Stomach smooth muscle (tissue), 2 donors: ENCODE data around the gene NUP155.
"Not testable (repeated sequence)": the region's sequence is repeated elsewhere in the genome, so short reads cannot be mapped to it uniquely, and the experiment has no call there.

ENCODE experiments used
- H3K27ac ChIP-seq: one replicate; pipeline ENCODE4 v1.7.0; 2013; ENCODE audit warnings: mild to moderate bottlenecking, low read length, inconsistent platforms
- H3K27me3 ChIP-seq, 2 donors: one replicate each; pipeline ENCODE4 v1.7.0; 2013; ENCODE audit warnings: low read length in 2 of 2; ENCODE audit not compliant: insufficient read depth in 2 of 2, control insufficient read depth in 1 of 2
- H3K36me3 ChIP-seq, 2 donors: one replicate each; pipeline ENCODE4 v1.7.0; 2013; ENCODE audit warnings: low read length in 2 of 2; ENCODE audit not compliant: control insufficient read depth in 2 of 2, insufficient read depth in 2 of 2
- H3K4me1 ChIP-seq: one replicate; pipeline ENCODE4 v1.7.0; 2013; ENCODE audit warnings: low read length; ENCODE audit not compliant: control insufficient read depth, insufficient read depth
- H3K4me3 ChIP-seq, 2 donors: one replicate each; pipeline ENCODE4 v1.7.0; 2013; ENCODE audit warnings: low read length in 2 of 2
- H3K9ac ChIP-seq, 2 donors: one replicate each; pipeline ENCODE4 v1.7.0; 2013; ENCODE audit warnings: low read length in 2 of 2, mild to moderate bottlenecking in 1 of 2
- H3K9me3 ChIP-seq, 2 donors: one replicate each; pipeline ENCODE4 v1.7.0; 2013; ENCODE audit warnings: low read length in 2 of 2; ENCODE audit not compliant: control insufficient read depth in 2 of 2
- donor health status: healthy.
- donor health status: Pancreatic carcinoma.

Gene NUP155

DNA sequence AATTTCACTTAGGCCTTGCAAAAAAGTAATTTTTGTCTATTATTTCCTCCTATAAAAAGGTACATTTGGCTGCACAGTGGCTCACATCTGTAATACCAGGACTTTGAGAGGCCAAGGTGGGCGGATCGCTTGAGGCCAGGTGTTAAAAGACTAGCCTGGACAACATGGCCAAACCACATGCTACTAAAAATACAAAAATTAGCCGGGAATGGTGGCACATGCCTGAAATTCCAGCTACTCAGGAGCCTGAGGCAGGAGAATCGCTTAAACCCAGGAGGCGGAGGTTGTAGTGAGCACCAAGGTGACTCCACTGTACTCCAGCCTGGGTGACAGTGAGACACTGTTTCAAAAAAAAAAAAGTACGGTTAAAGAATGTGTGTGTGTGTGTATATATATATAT lies 15.7 kb downstream of the NUP155 start:
- Histone ChIP-seq H3K27ac (no peak overlapping the region), H3K36me3 (peaks cover 22 to 30% of the 10 kb centered on the region in 2 donors), H3K9me3 (no peaks in the 10 kb centered on the region), H3K27me3 (no peaks in the 10 kb centered on the region), H3K4me3 (no peak overlapping the region), H3K4me1 (no peaks in the 10 kb centered on the region), H3K9ac (no peak overlapping the region)

DNA sequence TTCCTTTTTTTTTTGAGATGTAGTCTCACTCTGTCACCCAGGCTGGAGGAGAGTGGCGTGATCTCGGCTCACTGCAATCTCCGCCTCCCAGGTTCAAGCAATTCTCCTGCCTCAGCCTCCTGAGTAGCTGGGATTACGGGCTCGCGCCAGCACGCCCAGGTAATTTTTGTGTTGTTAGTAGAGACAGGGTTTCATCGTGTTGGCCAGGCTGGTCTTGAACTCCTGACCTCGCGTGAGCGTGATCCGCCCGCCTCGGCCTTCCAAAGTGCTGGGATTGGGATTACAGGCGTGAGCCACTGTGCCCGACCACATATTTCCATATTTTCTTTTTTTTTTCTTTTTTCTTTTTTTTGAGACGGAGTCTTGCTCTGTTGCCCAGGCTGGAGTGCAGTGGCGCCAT lies 28.2 kb downstream of the NUP155 start:
- H3K4me1 ChIP-seq, H3K27ac ChIP-seq, H3K9me3 ChIP-seq, H3K27me3 ChIP-seq, H3K9ac ChIP-seq, H3K4me3 ChIP-seq: not testable (repeated sequence)
- peaks cover 17% of the 10 kb centered on the region in 2 donors for H3K36me3 ChIP-seq

DNA sequence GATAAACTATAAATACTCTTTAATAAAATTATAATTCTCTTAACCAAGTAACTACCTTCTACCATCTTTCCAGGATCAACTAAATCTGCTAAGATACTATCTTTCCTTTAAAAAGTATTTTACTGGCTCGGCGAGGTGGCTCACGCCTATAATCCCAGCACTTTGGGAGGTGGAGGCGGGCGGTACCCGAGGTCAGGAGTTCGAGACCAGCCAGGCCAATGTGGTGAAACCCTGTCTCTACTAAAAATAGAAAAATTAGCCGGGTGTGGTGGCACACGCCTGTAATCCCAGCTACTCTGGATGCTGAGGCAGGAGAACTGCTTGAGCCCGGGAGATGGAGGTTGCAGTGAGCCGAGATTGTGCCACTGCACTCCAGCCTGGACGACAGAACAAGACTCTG lies 36.2 kb downstream of the NUP155 start:
- H3K36me3 ChIP-seq: peaks cover 22 to 29% of the 10 kb centered on the region in 2 donors
- not testable (repeated sequence) for H3K4me3 ChIP-seq, H3K9me3 ChIP-seq, H3K4me1 ChIP-seq, H3K27ac ChIP-seq, H3K27me3 ChIP-seq, H3K9ac ChIP-seq

DNA sequence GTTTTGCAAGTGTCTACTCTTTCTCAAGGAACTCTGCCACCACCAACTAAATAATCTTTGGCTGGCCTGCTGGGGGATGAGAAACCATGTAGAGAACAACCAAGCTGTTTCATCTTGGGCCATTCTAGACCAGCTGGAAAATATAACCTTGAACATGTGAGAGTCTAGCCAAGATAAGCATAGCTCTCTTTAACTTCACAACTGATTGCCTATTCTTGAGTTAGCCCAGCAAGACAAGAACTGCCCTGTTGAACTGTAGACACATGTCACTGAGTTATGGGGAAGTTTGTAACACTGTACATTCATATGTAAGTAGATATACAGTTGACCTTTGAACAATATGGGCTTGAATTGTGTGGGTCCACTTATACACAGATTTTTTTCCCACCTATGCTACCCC lies 44.4 kb downstream of the NUP155 start:
- Histone ChIP-seq H3K4me1 (no peaks in the 10 kb centered on the region), H3K9me3 (no peaks in the 10 kb centered on the region), H3K9ac (no peak overlapping the region), H3K27ac (no peak overlapping the region), H3K27me3 (no peaks in the 10 kb centered on the region), H3K4me3 (no peak overlapping the region), H3K36me3 (peaks cover 31 to 38% of the 10 kb centered on the region in 2 donors)

DNA sequence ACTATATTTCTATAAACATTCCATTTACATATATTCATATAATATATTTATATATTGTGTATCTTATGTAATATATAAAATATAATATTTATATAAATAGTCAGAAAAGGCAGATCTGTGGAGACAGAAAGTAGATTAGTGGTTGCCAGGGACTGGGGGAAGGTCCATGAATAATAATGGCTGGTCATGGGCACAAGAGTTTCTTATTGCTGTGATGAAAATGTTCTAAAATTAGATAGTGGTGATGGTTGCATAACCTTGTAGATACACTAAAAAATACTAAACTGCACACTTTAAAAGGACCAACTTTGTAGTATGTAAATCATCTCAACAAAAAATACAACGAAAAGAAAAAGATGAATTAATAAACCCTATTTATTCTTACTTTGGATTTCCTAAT lies 47.3 kb downstream of the NUP155 start:
- no peak overlapping the region for H3K27ac ChIP-seq
- no peaks in the 10 kb centered on the region for H3K27me3 ChIP-seq
- H3K9ac ChIP-seq: no peak overlapping the region
- peaks cover 32 to 34% of the 10 kb centered on the region in 2 donors for H3K36me3 ChIP-seq
- H3K4me3 ChIP-seq: no peak overlapping the region
- no peaks in the 10 kb centered on the region for H3K9me3 ChIP-seq
- H3K4me1 ChIP-seq: no peaks in the 10 kb centered on the region

DNA sequence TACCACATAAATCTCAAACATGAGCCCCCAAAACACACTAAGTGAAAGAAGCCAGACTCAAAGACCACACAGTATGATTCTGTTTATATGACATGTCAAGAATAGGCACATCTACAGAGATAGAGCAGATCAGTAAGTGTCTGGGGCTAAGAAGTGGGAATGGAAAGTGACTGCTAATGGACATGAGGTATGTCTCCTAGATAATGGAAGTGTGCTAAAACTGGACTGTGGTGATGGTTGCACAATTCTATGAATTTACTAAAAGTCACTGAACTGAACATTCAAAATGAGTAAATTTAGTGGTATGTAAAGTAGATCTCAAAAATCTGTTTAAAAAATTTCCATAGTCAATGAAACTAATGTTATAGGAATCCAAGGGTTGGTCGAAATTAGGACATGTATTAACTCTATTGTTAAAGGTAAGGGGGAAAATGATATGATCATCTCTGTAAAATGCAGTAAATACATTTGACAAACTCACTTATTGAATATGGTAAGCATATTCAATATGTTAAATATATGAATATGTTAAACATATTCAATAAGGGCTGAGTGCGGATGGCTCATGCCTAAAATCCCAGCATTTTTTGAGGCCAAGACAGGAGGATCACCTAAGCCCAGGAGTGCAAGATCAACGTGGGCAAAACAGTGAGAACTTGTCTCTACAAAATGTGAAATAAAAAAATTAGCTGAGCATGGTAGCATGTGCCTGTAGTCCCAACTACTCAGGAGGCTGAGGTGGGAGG lies 51.7 kb downstream of the NUP155 start:
- no peak overlapping the region for H3K27ac ChIP-seq
- H3K4me3 ChIP-seq: no peak overlapping the region
- no peaks in the 10 kb centered on the region for H3K4me1 ChIP-seq
- peaks cover 20 to 23% of the 10 kb centered on the region in 2 donors for H3K36me3 ChIP-seq
- H3K27me3 ChIP-seq: no peaks in the 10 kb centered on the region
- no peaks in the 10 kb centered on the region for H3K9me3 ChIP-seq
- H3K9ac ChIP-seq: no peak overlapping the region

DNA sequence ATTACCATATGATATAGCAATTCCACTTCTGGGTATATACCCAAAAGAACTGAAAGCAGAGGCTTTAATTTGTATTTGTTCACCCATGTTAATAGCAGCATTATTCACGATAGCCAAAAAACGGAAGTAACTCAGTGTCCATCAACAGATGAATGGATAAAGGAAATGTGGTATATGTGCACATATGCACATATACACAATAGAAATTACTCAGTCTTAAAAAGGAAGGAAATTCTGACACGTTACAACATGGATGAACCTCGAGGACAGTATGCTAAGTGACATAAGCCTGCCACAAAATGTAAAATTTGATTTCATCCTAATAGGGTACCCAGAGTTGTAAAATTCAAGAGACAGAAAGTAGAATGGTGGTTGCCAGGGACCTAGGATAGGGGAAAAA lies 54.9 kb downstream of the NUP155 start:
- Histone ChIP-seq H3K27me3 (no peaks in the 10 kb centered on the region), H3K4me3 (no peak overlapping the region), H3K27ac (no peak overlapping the region), H3K9me3 (no peaks in the 10 kb centered on the region), H3K36me3 (peaks cover 29% of the 10 kb centered on the region in 2 donors), H3K4me1 (no peaks in the 10 kb centered on the region), H3K9ac (no peak overlapping the region)

DNA sequence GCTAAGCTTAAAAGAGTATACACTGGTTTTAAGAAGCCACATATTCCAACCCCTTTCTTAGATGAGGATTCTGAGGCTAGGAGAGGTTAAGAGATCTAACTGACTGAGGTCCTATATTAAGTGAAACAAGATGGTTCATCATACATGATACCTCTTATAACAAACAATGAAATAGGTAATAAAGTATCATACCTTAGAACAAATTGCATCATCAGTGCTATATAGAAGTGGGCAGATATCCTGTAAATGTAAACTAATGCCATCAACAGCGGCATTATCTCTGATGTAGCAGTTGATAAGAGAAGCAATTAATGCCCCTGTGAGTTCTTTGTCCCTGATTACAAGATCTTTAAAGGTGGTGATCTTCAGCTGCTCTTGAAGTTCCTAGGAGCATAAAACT lies 60.5 kb downstream of the NUP155 start:
- Histone ChIP-seq H3K36me3 (peaks cover 21 to 23% of the 10 kb centered on the region in 2 donors), H3K27ac (no peak overlapping the region), H3K9ac (no peak overlapping the region), H3K4me3 (no peak overlapping the region), H3K9me3 (no peaks in the 10 kb centered on the region), H3K4me1 (no peaks in the 10 kb centered on the region), H3K27me3 (no peaks in the 10 kb centered on the region)

DNA sequence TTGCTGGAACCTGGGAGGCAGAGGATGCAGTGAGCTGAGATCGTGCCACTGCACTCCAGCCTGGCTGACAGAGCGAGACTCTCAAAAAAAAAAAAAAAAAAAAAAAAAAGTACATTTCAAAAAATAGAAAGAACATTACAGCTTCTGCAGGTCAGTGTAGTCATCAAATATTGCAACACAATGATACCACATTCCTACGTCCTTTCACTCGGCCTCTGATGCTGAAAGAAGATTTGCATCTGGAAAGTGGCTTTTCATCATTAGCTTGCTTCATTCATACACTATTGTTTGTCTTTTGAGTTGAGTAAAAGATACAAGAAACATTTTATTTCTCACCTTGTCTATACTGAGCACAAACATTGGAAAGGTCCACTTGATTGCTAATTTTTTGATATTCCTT lies 62.1 kb downstream of the NUP155 start:
- Histone ChIP-seq H3K4me1 (no peaks in the 10 kb centered on the region), H3K27ac (no peak overlapping the region), H3K36me3 (peaks cover 31% of the 10 kb centered on the region in 2 donors), H3K27me3 (no peaks in the 10 kb centered on the region), H3K4me3 (no peak overlapping the region), H3K9me3 (no peaks in the 10 kb centered on the region), H3K9ac (no peak overlapping the region)

DNA sequence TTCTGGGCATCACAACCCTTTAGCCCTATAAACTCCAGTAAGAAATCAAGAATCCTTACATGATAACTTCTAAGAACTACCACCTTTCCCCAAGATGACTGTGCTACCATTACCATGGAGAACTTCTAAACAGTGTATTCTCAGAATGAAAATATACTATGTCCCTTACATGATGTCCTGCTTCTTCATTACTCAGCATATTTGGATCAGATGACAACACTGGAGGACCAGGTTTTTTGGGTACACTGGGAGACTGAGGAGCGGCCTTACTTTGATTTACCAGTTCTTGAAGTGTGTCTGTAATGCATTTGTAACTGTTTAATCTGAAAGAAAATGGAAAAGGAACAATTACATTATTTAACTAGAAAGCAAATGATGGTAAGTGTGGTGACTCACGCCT lies 66.0 kb downstream of the NUP155 start:
- Histone ChIP-seq H3K9ac (no peak overlapping the region), H3K4me3 (no peak overlapping the region), H3K27ac (no peak overlapping the region), H3K36me3 (peaks cover 36 to 44% of the 10 kb centered on the region in 2 donors), H3K9me3 (no peaks in the 10 kb centered on the region), H3K27me3 (no peaks in the 10 kb centered on the region), H3K4me1 (no peaks in the 10 kb centered on the region)

DNA sequence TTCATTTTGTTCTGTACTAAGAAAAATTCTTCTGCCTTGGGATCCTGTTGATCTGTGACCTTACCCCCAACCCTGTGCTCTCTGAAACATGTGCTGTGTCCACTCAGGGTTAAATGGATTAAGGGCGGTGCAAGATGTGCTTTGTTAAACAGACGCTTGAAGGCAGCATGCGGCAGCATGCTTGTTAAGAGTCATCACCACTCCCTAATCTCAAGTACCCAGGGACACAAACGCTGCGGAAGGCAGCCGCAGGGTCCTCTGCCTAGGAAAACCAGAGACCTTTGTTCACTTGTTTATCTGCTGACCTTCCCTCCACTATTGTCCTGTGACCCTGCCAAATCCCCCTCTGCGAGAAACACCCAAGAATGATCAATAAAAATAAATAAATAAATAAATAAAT lies 74.6 kb downstream of the NUP155 start:
- H3K9ac ChIP-seq, H3K27me3 ChIP-seq, H3K4me3 ChIP-seq, H3K9me3 ChIP-seq, H3K4me1 ChIP-seq, H3K27ac ChIP-seq: not testable (repeated sequence)
- peaks cover 22 to 23% of the 10 kb centered on the region in 2 donors for H3K36me3 ChIP-seq
